Immature natural killer cell (primary cell): ENCODE measurements around the gene EBF3. TPM values are rescaled to one million over a fixed set of nuclear protein-coding genes. Genes with fewer than 3 reads are reported as not detected.

ENCODE experiments used
- DNase-seq, 3 donors: peaks; one replicate each; pipeline ENCODE4 v3.0.0; 2022; ENCODE audit warnings: mixed read lengths in 1 of 3
- H3K27ac Mint-ChIP-seq, 6 donors: one replicate each; pipeline ENCODE4 v1.8.0; 2020; ENCODE audit warnings: mixed read lengths in 6 of 6, mild to moderate bottlenecking in 5 of 6, inconsistent platforms in 4 of 6, moderate library complexity in 3 of 6
- H3K27me3 Mint-ChIP-seq, 3 donors: one replicate each; pipeline ENCODE4 v1.8.0; 2020 to 2021; ENCODE audit warnings: low read depth in 3 of 3, mild to moderate bottlenecking in 3 of 3, mixed read lengths in 3 of 3, moderate library complexity in 3 of 3, inconsistent platforms in 1 of 3
- H3K36me3 Mint-ChIP-seq, 3 donors: one replicate each; pipeline ENCODE4 v1.8.0; 2020; ENCODE audit warnings: mixed read lengths in 3 of 3, inconsistent platforms in 2 of 3, mild to moderate bottlenecking in 2 of 3
- H3K4me1 Mint-ChIP-seq, 2 donors: one replicate each; pipeline ENCODE4 v1.8.0; 2020; ENCODE audit warnings: inconsistent platforms in 2 of 2, mild to moderate bottlenecking in 2 of 2, mixed read lengths in 2 of 2, moderate library complexity in 1 of 2
- H3K4me3 Mint-ChIP-seq, 5 donors: one replicate each; pipeline ENCODE4 v1.8.0; 2020; ENCODE audit warnings: mild to moderate bottlenecking in 5 of 5, mixed read lengths in 5 of 5, inconsistent platforms in 3 of 5, moderate library complexity in 3 of 5
- H3K9me3 Mint-ChIP-seq, 6 donors: one replicate each; pipeline ENCODE4 v1.8.0; 2020; ENCODE audit warnings: mild to moderate bottlenecking in 6 of 6, mixed read lengths in 6 of 6, inconsistent platforms in 4 of 6, moderate library complexity in 3 of 6
- polyA plus RNA-seq, 3 donors: library from polyadenylated mRNA; unstranded; fragments of 300-500 nt; fragmentation: Illumina TruSeq; gene quantifications; one replicate each; pipeline ENCODE4 v1.2.3, GENCODE V29; 2021

Gene EBF3
- polyA plus RNA-seq, 3 donors from 2014 or later: not detected

GRCh38 chr10:129843131-129843541 lies 120.9 kb downstream of the EBF3 start:
- H3K4me3 Mint-ChIP-seq: no peak overlapping the region
- H3K9me3 Mint-ChIP-seq: no peaks in the 10 kb centered on the region
- DNase-seq: no peak
- no peaks in the 10 kb centered on the region for H3K36me3 Mint-ChIP-seq
- H3K27me3 Mint-ChIP-seq: peaks cover 0 to 4% (median 3%) of the 10 kb centered on the region in 3 donors
- no peak overlapping the region for H3K27ac Mint-ChIP-seq
- H3K4me1 Mint-ChIP-seq: no peaks in the 10 kb centered on the region

GRCh38 chr10:129842031-129842430 lies 122.0 kb downstream of the EBF3 start:
- no peak for DNase-seq
- Mint-ChIP-seq H3K9me3 (no peaks in the 10 kb centered on the region), H3K27me3 (peaks cover 0 to 3% (median 2%) of the 10 kb centered on the region in 3 donors), H3K4me3 (no peak overlapping the region), H3K36me3 (no peaks in the 10 kb centered on the region), H3K4me1 (no peaks in the 10 kb centered on the region), H3K27ac (no peak overlapping the region)

GRCh38 chr10:129841590-129841989 lies 122.5 kb downstream of the EBF3 start:
- no peaks in the 10 kb centered on the region for H3K4me1 Mint-ChIP-seq
- H3K27ac Mint-ChIP-seq: no peak overlapping the region
- no peaks in the 10 kb centered on the region for H3K36me3 Mint-ChIP-seq
- no peak for DNase-seq
- H3K4me3 Mint-ChIP-seq: no peak overlapping the region
- peaks cover 0 to 3% (median 2%) of the 10 kb centered on the region in 3 donors for H3K27me3 Mint-ChIP-seq
- no peaks in the 10 kb centered on the region for H3K9me3 Mint-ChIP-seq

GRCh38 chr10:129841071-129841470 lies 123.0 kb downstream of the EBF3 start:
- H3K4me1 Mint-ChIP-seq: no peaks in the 10 kb centered on the region
- no peaks in the 10 kb centered on the region for H3K36me3 Mint-ChIP-seq
- peaks cover 0 to 2% (median 0%) of the 10 kb centered on the region in 3 donors for H3K27me3 Mint-ChIP-seq
- H3K9me3 Mint-ChIP-seq: no peaks in the 10 kb centered on the region
- H3K4me3 Mint-ChIP-seq: no peak overlapping the region
- DNase-seq: no peak
- no peak overlapping the region for H3K27ac Mint-ChIP-seq

GRCh38 chr10:129840196-129840590 lies 123.9 kb downstream of the EBF3 start:
- no peak for DNase-seq
- Mint-ChIP-seq H3K27ac (no peak overlapping the region), H3K27me3 (peaks cover 0 to 2% (median 0%) of the 10 kb centered on the region in 3 donors), H3K9me3 (no peaks in the 10 kb centered on the region), H3K4me1 (no peaks in the 10 kb centered on the region), H3K36me3 (no peaks in the 10 kb centered on the region), H3K4me3 (no peak overlapping the region)

- no peak overlapping the region for H3K27ac Mint-ChIP-seq
- no peaks in the 10 kb centered on the region for H3K36me3 Mint-ChIP-seq
- H3K9me3 Mint-ChIP-seq: no peaks in the 10 kb centered on the region
These were observed 124.5 kb downstream of the EBF3 start for GRCh38 chr10:129839285-129840195.

GRCh38 chr10:129838794-129839193 lies 125.3 kb downstream of the EBF3 start:
- H3K9me3 Mint-ChIP-seq: no peaks in the 10 kb centered on the region
- peaks cover 0 to 3% (median 2%) of the 10 kb centered on the region in 3 donors for H3K27me3 Mint-ChIP-seq
- no peak for DNase-seq
- no peaks in the 10 kb centered on the region for H3K36me3 Mint-ChIP-seq
- H3K27ac Mint-ChIP-seq: no peak overlapping the region
- H3K4me3 Mint-ChIP-seq: no peak overlapping the region
- no peaks in the 10 kb centered on the region for H3K4me1 Mint-ChIP-seq

More at GRCh38 chr10:129839285-129840195, 124.5 kb downstream of the EBF3 start:
- H3K4me3 Mint-ChIP-seq: no peak overlapping the region
- H3K27me3 Mint-ChIP-seq: peaks cover 0 to 3% (median 2%) of the 10 kb centered on the region in 3 donors
- H3K4me1 Mint-ChIP-seq: no peaks in the 10 kb centered on the region
- DNase-seq: no peak

- no peaks in the 10 kb centered on the region for H3K4me1 Mint-ChIP-seq
- no peak overlapping the region for H3K27ac Mint-ChIP-seq
- no peaks in the 10 kb centered on the region for H3K9me3 Mint-ChIP-seq
- DNase-seq: no peak
- H3K36me3 Mint-ChIP-seq: no peaks in the 10 kb centered on the region
- no peak overlapping the region for H3K4me3 Mint-ChIP-seq
- H3K27me3 Mint-ChIP-seq: peaks cover 0 to 3% (median 2%) of the 10 kb centered on the region in 3 donors
These were observed 126.0 kb downstream of the EBF3 start for GRCh38 chr10:129837909-129838582.

- no peaks in the 10 kb centered on the region for H3K4me1 Mint-ChIP-seq
- peaks cover 0 to 3% (median 3%) of the 10 kb centered on the region in 3 donors for H3K27me3 Mint-ChIP-seq
- no peaks in the 10 kb centered on the region for H3K36me3 Mint-ChIP-seq
- no peaks in the 10 kb centered on the region for H3K9me3 Mint-ChIP-seq
- H3K27ac Mint-ChIP-seq: no peak overlapping the region
- H3K4me3 Mint-ChIP-seq: no peak overlapping the region
- DNase-seq: no peak
These were observed 127.8 kb downstream of the EBF3 start for GRCh38 chr10:129836253-129836652.

- no peaks in the 10 kb centered on the region for H3K36me3 Mint-ChIP-seq
- no peak overlapping the region for H3K4me3 Mint-ChIP-seq
- no peak overlapping the region for H3K27ac Mint-ChIP-seq
- H3K9me3 Mint-ChIP-seq: no peaks in the 10 kb centered on the region
- H3K27me3 Mint-ChIP-seq: peaks cover 0 to 5% (median 1%) of the 10 kb centered on the region in 3 donors
- no peak for DNase-seq
- H3K4me1 Mint-ChIP-seq: no peaks in the 10 kb centered on the region
These were observed 129.9 kb downstream of the EBF3 start for GRCh38 chr10:129833994-129834739.

- Mint-ChIP-seq H3K4me1 (no peaks in the 10 kb centered on the region), H3K36me3 (no peaks in the 10 kb centered on the region), H3K27ac (no peak overlapping the region), H3K27me3 (peaks cover 0 to 5% (median 1%) of the 10 kb centered on the region in 3 donors), H3K9me3 (no peaks in the 10 kb centered on the region), H3K4me3 (no peak overlapping the region)
- no peak for DNase-seq
These were observed 130.6 kb downstream of the EBF3 start for GRCh38 chr10:129833468-129833950.

GRCh38 chr10:129832573-129833467 lies 131.3 kb downstream of the EBF3 start:
- no peaks in the 10 kb centered on the region for H3K4me1 Mint-ChIP-seq
- H3K9me3 Mint-ChIP-seq: no peaks in the 10 kb centered on the region
- H3K27me3 Mint-ChIP-seq: peaks cover 0 to 5% (median 1%) of the 10 kb centered on the region in 3 donors
- no peak for DNase-seq
- H3K4me3 Mint-ChIP-seq: no peak overlapping the region
- H3K27ac Mint-ChIP-seq: no peak overlapping the region
- no peaks in the 10 kb centered on the region for H3K36me3 Mint-ChIP-seq

GRCh38 chr10:129831150-129831549 lies 132.9 kb downstream of the EBF3 start:
- peak overlapping the region in 1 of 6 donors; percentile 15 for H3K27ac Mint-ChIP-seq

More at GRCh38 chr10:129831150-129831549, 132.9 kb downstream of the EBF3 start:
- Mint-ChIP-seq H3K27me3 (peaks cover 1 to 5% (median 2%) of the 10 kb centered on the region in 3 donors), H3K4me1 (no peaks in the 10 kb centered on the region), H3K9me3 (no peaks in the 10 kb centered on the region), H3K36me3 (no peaks in the 10 kb centered on the region), H3K4me3 (no peak overlapping the region)
- DNase-seq: no peak
